GM18502 (cell line): Measurements from ENCODE around the gene SRBD1.

Source experiments
- ATAC-seq: cut with Tn5 transposase; IDR thresholded peaks from one replicate; pipeline ENCODE4 v1.9.1; 2021; ENCODE audit warnings: mild to moderate bottlenecking; ENCODE audit not compliant: unreplicated experiment, poor library complexity

The SRBD1 gene

DNA sequence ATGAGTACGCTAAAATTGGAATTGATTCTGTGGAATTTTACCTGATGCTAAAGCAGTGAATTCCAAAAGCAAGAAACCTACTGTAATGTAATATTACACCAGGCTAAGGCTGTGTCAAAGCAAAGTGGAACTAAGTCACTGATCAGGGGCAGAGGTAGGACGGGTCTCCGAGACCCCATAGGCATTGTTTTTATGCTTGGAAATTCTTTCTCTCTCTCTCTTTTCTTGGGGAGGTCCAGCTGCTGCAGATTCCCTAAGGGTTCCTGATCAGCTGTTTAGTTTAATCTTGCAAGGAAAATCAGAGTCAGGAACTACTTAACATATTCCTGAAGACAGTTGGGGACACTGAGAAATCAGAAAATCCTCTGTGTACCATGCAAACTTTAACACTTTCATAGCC is 220.2 kb downstream of the SRBD1 start:
- no peak for ATAC-seq

DNA sequence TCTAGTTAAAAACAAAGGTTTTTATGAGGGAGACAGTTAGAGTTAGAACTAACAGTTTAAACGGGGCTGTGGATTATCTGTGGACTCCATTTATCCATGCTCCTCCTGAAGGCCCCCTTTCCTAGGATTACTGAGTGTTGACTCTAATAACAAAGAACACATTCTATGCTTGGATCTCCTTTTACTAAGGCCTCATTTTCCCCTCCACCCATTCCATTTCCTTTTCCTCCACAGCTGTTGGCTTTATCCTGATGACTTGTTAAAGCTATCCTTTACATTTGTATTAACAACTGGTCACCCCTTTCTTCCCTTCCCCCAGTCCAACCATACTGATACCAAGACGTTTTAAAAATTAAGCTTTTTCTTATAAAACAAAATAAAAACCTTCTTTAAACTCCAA is 220.6 kb downstream of the SRBD1 start:
- no peak for ATAC-seq

DNA sequence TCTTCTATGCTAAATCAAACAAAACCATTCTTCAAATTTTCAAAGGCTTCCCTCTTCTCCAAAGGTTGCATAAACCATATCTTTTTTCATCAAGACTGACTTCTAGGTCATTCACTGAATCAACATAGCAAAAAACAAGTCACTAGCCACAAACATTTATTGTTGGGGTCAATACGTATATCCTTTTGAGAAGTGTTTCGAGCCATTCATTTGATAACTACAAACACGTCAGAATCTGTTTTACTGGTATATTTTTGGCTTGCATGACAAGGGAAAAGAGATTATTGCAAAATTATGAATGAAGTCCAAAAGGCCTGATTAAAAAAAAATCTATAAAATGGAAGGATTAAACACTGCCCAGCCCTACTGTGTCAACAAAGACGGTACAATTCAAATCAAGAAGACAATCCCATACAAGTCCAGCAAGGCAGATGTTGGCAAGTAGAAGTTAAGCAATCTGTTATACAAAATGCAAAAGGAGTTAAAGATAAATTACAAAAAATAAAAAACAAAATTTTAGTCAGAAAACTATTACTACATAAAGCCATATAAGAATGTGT is 222.4 kb downstream of the SRBD1 start:
- ATAC-seq: no peak

DNA sequence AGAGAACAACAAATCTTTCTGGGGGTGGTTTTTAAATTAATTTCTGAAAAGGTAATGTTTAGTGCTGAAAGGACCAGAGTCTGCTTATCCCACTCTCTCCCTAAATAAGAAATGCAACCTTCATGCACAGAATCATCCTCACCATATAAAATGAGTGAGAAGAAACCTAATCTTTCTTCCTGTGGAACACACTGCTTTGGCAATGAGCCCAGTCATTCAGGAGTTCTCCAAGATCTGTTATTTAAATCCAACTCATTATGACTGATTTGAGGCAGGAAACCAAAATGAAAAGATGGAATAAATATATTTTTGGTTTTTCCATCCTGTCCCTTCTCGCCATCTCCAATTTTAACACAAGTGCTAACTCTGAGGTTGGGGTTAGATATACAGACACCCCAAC is 228.3 kb downstream of the SRBD1 start:
- no peak for ATAC-seq

DNA sequence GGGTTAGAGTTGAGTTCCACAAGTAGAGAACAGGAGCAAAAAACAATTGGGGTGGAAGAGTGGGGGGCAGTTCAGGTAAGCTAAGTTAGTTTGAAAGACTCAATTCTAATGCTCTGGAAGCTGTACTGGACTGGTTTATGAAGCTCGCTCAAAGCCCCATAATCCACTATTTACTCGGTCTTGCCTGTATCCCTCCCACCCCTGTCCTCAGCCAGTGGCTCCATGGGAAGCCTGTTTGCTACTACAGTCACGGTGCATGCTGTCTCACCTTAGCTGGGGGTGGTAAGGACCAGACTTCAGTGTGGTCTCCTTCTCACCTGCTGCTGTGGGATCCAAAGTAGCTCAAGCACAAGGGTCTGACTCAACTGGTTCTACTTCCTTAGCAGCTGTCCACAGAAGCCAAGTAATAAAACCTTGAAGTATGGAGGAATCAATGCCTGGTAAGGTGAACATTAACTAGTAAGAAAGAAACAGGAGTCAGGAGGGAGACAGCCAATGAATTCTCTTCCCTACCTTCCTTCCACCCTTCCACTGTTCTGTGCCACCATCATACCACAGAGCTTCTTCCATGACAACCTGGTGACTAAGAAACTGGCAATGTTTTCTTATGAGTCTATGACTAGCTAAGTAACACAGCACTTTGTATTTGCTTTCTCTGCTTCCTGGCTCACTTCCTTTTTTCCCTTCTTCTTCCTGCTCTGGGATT is 230.8 kb downstream of the SRBD1 start:
- ATAC-seq: no peak

DNA sequence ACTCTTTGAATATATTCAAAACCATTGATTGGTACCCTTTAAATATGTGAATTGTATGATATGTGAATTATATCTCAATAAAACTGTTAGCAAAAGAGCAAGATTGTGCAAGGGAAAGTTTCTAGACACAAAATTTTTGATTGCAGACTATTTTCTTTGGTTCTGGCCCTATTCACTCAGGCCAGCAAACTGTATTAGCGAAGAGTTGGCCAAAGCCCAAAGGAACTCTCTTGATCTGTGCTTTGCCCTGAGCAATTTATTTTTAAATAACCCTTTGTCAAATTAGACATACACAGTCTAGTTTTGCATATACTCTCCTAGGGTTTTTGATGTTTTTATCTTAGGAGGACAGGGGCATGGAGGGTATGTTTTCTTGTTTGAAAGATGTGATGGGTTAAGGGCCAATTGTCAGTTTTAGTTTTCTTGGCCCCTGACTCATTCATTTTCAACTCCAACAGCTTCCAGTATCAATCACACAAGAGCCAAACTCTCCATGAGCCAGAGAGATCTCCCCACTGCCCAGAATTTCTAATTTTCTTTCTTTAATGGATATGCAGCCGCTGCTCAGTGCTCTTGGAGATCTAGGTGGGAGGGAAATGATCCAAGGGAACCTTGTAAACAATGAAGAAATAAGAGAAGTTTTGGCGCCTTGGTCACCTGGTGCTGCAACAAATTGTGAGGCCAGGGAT is 231.5 kb downstream of the SRBD1 start:
- no peak for ATAC-seq

DNA sequence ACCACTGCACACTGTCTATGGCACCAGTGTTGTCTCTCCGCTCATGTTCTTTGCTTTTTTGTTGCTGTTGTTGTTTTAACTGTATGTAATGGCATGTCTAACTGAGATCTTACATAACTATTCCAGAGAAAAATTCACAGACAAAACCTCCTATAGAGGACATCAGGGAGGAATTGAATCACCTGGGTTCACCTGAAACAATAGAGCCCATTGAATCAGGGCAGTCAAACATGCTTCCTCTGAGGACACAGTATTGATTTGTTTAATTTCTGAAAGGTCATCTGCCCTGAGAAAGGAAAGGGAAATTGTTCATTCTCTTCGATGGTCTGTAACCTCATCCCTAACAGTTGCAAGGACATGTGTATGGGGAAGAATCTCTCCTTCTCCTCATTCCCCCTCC is 237.5 kb downstream of the SRBD1 start:
- no peak for ATAC-seq

DNA sequence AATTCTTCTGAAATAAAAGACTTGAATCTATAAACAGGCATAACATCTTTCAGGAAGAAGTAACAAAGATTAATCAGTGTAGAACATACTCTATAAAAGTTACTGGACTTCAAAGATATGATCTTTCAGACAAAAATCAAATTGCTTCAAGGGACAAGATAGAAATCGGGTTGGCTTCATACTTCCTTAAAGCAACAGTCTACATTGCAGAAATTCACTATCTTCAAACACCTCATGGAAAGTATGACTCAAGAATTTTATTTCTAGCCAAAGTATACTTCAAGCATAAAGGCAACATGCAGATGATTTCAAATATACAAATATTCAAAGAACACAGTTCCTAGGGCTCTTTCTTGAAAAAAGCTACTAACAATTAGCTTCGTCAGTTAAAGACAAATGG is 240.7 kb downstream of the SRBD1 start:
- ATAC-seq: no peak

DNA sequence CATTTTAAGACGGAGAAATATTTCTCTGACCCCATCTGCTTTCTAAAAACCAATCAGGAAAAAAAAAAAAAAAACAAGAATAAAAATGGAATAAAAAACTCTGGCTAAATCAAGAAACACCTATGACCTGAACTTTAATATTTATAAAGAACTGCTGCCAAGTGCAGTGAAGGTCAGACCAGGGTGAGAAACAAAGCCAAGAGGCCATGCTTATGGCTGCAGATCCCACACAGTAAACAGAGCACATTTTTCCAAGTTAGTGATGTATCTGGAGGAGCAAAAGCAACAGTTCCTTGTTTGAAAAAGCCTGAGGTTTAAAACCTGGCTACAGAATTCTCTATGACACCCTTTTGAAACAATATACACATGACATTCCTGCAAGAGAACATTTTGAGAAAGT is 242.3 kb downstream of the SRBD1 start:
- no peak for ATAC-seq

DNA sequence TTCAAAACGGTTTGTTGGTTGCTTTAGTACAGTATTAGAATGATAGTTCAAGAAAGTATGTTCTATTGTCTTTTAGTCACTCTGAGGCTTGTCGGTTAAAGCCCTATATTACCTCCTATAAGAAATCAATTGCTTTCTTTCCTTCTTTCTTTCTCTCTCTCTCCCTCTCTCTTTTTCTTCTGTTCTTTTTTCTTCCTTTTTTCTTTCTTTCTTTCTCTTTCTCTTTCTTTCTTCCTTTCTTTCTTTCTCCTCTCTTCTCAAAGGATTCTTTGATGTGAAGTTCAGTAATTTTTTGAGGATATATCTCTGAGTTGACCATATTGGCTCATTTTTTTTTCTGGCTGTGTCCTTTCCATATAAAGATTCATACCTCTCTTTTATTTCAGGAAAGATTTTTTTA is 249.4 kb downstream of the SRBD1 start:
- ATAC-seq: no peak

DNA sequence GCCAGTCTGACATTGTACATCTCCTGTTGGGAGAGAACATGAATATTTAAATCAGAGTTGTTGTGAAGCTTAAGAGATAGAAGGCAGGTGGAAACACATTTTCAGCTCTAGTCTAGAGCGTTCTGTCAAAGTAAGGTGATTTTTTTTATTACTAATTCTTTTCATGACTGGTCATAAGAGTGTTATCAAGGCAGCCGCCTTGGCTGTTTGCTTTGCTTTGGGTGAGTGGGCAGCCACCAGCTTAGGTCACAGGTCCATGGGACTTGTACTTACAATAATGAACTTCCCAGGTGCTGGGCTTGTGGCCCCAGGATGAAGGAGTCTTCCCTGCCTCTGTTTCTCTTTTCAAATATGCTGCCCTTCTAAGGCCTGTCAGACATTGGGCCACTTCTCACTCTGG is 256.3 kb downstream of the SRBD1 start:
- ATAC-seq: no peak

DNA sequence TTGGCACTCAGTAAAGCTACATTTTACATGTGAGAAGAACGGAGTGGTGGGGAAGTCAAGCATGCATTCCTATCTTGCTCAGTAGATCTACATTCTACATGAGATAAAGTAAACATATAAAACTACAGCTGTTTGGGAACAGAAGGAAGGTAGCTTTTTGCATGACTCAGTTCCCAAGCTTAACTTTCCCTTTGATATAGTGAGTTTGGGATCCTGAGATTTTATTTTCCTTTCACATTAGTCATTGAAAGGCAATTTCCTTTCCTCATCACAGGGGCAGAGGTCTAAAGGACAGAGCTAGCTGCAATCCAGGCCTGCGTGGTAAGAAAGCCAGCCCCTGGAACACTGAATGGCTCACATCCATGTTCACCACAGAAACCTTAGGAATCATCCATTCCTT is 257.2 kb downstream of the SRBD1 start:
- ATAC-seq: no peak

DNA sequence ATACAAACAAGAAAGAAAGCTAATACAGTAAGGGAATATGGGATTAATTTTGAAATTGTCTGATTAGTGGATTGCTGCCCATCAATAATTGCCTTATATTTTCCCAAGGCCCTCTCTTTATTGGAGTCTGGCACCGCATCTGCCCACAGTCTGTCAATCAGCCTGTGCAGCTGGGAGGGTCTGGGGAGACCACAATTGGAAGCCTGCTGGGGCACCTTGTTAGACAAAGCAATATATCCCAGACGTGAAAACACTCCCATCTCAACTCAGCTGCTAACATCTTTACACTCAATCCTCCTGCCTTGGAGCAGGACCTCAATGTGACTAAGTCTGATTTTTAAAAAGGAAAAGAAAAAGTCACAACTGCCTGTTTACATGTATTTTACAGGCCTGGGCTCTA is 258.6 kb downstream of the SRBD1 start:
- ATAC-seq: no peak

DNA sequence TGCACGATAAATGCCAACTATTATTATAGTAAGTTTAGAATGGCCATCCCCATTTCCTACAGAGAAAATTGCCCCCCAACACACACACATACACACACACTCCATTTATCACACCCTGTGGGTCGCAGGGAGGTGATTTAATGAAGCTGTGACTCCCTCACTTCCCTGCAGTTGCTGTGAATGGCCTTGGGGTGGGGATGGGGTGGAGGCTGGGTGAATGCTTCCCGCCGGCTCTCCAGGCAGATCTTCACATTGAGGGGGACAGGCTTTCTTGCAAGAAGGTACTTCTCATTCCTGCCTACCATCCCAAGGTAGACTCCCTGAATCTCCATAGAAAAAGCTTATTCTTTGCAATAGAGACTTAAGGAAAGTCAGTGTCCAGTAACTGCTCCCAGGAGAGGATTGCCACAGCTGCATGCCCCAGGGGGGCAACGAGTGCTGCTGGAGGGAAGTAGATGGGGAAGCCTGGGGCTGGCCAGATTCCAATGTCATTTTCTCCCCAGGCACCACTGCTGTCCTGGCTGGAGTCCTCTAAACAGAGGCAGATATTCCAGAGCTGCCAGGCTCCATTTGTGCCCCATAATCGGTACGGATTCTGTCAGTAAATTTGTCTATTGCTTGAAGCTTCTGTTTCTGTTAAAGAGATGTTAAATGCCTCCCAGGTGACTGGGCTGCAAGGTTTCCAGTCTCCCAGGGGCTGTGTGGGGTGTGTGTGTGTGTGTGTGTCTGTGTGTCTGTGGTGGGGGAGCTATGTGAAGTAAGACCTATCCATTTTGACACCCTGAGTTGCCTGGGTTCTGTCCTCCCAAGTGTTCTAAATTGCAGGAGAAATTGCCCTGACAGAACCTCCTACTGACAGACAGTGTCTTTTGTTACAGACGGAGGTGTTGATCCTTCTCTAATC is 265.5 kb downstream of the SRBD1 start:
- no peak for ATAC-seq

DNA sequence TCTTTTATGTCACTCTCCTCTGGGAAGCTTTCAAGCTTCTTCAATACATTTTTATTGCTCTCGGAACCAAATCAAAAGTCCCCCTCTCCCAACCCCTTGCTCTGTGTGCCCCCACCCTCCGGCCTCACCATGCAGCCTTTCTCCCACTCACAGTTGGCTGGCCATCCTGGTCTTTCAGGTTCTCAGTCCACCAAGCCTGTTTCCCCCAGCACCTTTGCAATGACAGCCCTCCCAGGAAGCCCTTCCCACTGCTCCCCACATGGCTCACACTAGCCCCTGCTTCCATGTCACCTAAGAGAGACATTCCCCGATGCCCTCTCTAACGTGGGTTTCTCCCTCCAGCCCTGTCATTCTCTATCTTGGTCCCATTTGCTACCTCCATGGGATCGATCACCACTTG is 266.6 kb downstream of the SRBD1 start:
- ATAC-seq: no peak

DNA sequence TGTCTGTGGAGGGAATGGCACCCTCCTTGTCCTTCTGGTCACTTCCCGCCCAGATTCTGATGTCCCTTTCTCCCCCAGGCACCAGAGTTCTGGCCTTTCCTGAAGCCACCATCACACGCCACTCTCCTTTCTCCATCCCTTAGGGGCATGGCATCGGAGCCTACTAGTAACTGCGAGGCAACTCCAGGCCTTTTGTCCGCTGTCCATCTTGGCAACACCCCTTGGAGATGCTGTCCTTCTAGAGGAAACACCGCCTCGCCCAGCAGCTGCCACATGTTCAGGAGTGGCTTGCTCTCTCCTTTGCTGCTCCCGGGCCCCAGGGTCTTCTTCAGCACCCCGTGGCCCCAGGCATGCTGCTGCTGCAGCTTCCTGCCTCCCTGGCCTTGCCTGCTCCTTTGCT is 267.0 kb downstream of the SRBD1 start:
- no peak for ATAC-seq

DNA sequence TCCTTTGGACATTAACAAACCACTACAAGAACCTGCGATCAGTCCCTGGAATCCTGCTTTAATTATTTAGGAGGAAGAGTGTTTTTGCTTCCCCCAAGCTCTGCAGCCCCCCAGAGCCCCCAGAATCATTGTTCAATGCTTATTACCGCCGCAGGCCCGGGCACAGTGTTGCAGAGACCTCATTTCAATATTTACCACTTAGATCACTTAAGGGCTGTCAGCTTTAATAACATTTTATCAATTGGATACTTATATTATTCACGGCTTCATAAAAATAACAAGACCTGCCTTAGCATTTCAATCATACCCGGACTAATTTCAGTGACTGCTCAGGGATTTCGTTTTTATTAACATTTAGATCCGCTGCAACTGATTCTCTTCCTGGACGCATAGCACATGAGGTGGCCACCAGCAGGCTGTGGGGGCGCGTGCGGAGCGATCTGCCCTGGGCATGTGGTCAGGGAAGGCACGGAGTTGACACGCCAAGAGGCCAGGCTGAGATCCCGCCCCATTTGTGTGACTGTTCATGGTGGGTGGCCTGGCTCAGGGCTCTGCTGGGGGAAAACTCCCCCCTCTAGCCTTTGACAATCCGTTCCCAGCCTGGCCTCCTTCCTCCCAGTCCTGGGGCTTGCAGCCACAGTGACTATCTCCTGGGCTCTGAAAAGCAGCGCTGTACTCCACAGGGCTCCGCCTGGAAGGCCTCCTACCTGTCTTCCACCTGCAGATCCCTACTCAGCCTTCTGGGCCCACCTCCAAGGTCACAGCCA is 267.6 kb downstream of the SRBD1 start:
- no peak for ATAC-seq

DNA sequence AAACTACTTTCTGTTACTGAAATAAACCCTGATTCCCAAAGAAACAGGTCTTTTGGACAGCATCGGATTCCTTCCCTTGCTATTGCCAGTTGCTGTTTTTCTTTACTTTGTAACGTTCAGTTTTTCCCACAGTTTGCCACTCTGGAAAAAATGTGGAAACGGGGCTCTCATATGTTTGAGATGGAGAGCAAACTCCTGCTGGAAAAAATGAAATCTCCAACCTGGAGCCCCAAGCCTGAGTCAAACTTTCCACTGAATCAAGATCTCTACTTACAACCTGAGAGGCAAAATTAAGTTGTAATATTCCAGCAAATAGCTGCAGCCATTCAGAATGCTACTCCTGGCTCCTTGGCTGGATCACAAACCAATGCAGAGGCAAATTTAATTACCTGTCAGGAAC is 270.7 kb downstream of the SRBD1 start:
- ATAC-seq: no peak

DNA sequence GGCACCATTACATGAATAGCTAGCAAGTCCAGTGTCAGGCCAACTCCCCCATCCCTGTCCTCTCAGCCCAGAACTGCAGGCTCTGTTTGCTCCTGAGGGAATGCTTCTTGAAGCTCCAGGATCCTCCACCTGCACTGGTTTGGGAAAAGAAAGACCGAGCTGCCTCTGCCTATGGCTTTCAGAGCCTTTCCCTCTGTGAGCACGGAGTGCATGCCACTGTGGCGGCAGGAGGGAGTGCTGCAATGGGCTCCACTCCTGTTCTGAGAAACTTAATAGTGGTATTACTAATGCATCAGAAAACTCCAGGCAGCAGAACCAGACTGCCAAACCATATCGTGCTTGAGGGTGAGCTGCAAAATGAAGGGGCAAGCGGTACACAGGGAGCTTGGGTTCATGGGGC is 271.8 kb downstream of the SRBD1 start:
- ATAC-seq: no peak
